ENCODE results near the gene TGM1.

TGM1 gene

DNA sequence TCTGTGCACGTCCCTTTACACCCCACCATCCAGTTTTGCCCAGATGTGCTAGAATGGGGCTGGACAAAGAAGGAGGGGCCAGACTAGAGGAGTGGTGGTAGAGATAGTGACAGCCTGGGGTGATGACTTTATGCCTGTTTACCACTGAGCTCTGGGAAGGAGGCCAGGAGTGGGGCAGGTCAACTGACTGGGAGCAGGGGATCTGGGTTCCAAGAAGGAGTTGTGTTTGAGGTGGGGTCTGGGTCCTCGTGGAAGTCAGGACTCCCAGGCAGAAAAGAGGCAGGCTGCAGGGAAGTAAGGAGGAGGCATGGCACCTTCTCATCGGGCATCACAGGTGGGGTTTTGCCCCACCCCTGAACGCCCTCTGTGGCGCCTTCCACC lies 47.3 kb upstream of the TGM1 start:
- H3K79me1 ChIP-seq (ENCODE audit: low read depth, low read length), result no peaks in the 10 kb centered on the region
- no peak overlapping the region for H3K23ac ChIP-seq (ENCODE audit: low read depth, low read length, poor library complexity)
- H3K4me3 ChIP-seq (ENCODE audit: low read length in 2 of 2), result no peak overlapping the region
- no peak overlapping the region for H3K4ac ChIP-seq (ENCODE audit: low read length)
- H3K27ac ChIP-seq (replicated peaks; ENCODE audit: low read length), result no peak overlapping the region
- H3K4me1 ChIP-seq (ENCODE audit: control insufficient read depth in 2 of 2, insufficient read depth in 1 of 2, low read depth in 1 of 2, low read length in 2 of 2), result no peaks in the 10 kb centered on the region
- no peak overlapping the region for H4K91ac ChIP-seq (ENCODE audit: low read depth, low read length, poor library complexity)
- H3K27me3 ChIP-seq (ENCODE audit: control insufficient read depth in 3 of 3, insufficient read depth in 3 of 3, low read depth in 1 of 3, low read length in 3 of 3), result no peaks in the 10 kb centered on the region
- no peak overlapping the region for H3K9ac ChIP-seq (ENCODE audit: low read depth, low read length, poor library complexity)
- peaks cover 17 to 52% of the 10 kb centered on the region in 2 donors for H3K36me3 ChIP-seq (replicated peaks in 1 of 2; ENCODE audit: control insufficient read depth in 2 of 2, insufficient read depth in 2 of 2, low read length in 2 of 2)
- H2AK5ac ChIP-seq (ENCODE audit: low read depth, low read length), result no peak overlapping the region
- no peak overlapping the region for H2BK5ac ChIP-seq (ENCODE audit: low read length)
- H2AFZ ChIP-seq (ENCODE audit: low read length), result no peak overlapping the region
- no CpG with 5 or more reads among the region's 5 CpGs for WGBS, 2 donors (ENCODE audit: extremely low coverage in 2 of 2, insufficient read length in 2 of 2, insufficient replicate concordance in 1 of 2)
- no peaks in the 10 kb centered on the region for H3K9me3 ChIP-seq (replicated peaks in 1 of 2; ENCODE audit: control insufficient read depth in 2 of 2, insufficient read depth in 1 of 2, low read depth in 1 of 2, low read length in 2 of 2)
- no peak overlapping the region for H3K18ac ChIP-seq (ENCODE audit: low read length)
- no peak overlapping the region for H2BK12ac ChIP-seq (ENCODE audit: low read length)
- DNase-seq (ENCODE audit: low spot score), result no peak
- H2BK120ac ChIP-seq (ENCODE audit: low read depth, low read length), result no peak overlapping the region
- H4K8ac ChIP-seq (ENCODE audit: low read depth, low read length), result no peak overlapping the region
- H3K14ac ChIP-seq (ENCODE audit: low read length), result no peak overlapping the region
- H3K4me2 ChIP-seq (ENCODE audit: insufficient read depth, low read length, poor library complexity, severe bottlenecking), result no peak overlapping the region
- no peak overlapping the region for H2BK15ac ChIP-seq (ENCODE audit: low read length)

DNA sequence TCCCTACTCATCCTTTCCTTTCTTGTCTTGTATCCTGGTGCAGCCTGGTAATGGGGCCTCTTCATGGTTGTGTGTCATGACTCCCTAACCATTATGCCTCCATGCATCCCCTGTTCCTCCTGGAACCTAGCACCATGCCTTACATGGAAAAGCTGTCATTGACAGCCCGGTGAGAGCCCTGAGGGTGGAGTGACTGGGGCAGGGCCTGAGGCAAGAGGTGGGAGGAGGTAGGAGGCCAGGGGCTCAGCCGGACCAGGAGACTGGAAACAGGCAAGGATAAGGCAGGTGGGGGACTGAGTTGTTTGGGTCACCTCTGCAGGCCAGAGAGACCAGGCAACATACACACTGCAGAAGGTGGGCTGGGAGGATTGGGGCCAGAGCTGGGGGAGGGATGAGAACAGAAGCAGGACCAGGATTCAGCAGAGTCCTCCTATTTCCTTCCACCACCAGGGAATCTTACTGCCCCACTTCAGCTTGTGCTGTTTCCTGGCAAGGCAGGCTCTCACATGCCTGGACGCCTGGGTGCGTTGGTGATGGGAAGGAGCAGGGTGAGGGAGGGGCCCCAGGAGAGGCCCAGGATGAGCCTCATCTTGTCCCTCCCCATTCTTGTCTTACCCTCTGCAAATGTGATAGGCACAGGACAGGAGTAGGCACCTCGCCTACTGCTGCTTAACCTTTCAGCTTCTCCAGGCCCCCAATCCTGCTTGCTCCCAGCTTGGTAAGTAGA lies 46.7 kb upstream of the TGM1 start, which contains the start of gene LTB4R2:
LTB4R2 (plus strand) TSS at position 603 of the 727 bp plus-strand sequence. CDS start 525 bp downstream, outside the sequence.
- Histone ChIP-seq H3K4me3 (ENCODE audit: low read length in 2 of 2) (no peak within 1 kb of the TSS), H2BK15ac (ENCODE audit: low read length) (no peak within 1 kb of the TSS), H3K4me1 (ENCODE audit: control insufficient read depth in 2 of 2, insufficient read depth in 1 of 2, low read depth in 1 of 2, low read length in 2 of 2) (no peaks in the 10 kb centered on the region), H3K4ac (ENCODE audit: low read length) (no peak within 1 kb of the TSS), H2AFZ (ENCODE audit: low read length) (no peak within 1 kb of the TSS), H3K23ac (ENCODE audit: low read depth, low read length, poor library complexity) (no peak within 1 kb of the TSS), H3K9ac (ENCODE audit: low read depth, low read length, poor library complexity) (peak within 1 kb of the TSS; percentile 1), H2BK5ac (ENCODE audit: low read length) (no peak within 1 kb of the TSS), H4K8ac (ENCODE audit: low read depth, low read length) (no peak within 1 kb of the TSS), H3K27ac (replicated peaks; ENCODE audit: low read length) (no peak within 1 kb of the TSS), H2BK120ac (ENCODE audit: low read depth, low read length) (no peak within 1 kb of the TSS), H4K91ac (ENCODE audit: low read depth, low read length, poor library complexity) (no peak within 1 kb of the TSS), H3K18ac (ENCODE audit: low read length) (no peak within 1 kb of the TSS), H3K79me1 (ENCODE audit: low read depth, low read length) (no peaks in the 10 kb centered on the region), H3K36me3 (replicated peaks in 1 of 2; ENCODE audit: control insufficient read depth in 2 of 2, insufficient read depth in 2 of 2, low read length in 2 of 2) (peaks cover 21 to 58% of the 10 kb centered on the region in 2 donors), H2AK5ac (ENCODE audit: low read depth, low read length) (no peak within 1 kb of the TSS), H3K14ac (ENCODE audit: low read length) (no peak within 1 kb of the TSS), H3K27me3 (ENCODE audit: control insufficient read depth in 3 of 3, insufficient read depth in 3 of 3, low read depth in 1 of 3, low read length in 3 of 3) (no peaks in the 10 kb centered on the region), H3K9me3 (replicated peaks in 1 of 2; ENCODE audit: control insufficient read depth in 2 of 2, insufficient read depth in 1 of 2, low read depth in 1 of 2, low read length in 2 of 2) (no peaks in the 10 kb centered on the region), H3K4me2 (ENCODE audit: insufficient read depth, low read length, poor library complexity, severe bottlenecking) (no peak within 1 kb of the TSS), H2BK12ac (ENCODE audit: low read length) (no peak within 1 kb of the TSS)
- no peak for DNase-seq (ENCODE audit: low spot score)
- no CpG with 5 or more reads among the region's 5 CpGs for WGBS, 2 donors (ENCODE audit: extremely low coverage in 2 of 2, insufficient read length in 2 of 2, insufficient replicate concordance in 1 of 2)

DNA sequence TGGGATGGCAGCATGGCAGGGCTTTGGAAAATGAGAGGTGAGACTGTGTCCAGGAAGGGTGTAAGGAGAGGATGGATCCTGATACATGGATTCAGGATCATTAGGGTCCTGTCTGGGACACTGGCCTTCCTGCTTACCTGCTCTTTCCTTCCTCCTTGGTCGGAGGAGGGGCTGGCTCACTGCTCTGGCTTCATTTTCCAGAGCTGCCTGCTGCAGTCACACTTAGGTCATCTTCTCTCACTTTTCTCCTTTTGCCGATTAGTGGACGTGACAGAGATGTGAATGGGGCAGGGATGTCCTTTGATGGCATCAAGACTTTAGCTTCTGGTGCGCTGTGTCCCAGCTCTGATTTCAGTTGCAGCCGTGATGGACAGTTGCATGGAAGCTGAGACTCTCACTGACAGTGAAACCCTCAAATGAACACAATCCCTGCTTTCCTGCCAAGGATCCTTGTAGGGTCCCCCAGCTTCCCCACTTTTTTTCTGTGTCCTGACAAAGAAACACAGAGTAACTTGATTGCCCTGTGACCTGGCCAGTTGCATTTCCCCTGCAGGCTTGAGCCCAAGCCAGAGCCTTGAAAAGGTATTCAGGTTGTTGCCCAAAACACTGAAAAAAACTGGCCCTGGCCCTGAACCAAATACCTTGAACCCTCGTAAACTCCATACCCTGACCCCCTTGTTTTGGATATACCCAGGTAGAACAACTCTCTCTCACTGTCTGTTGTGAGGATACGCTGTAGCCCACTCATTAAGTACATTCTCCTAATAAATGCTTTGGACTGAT lies 45.6 kb upstream of the TGM1 start:
- Histone ChIP-seq H2BK12ac (ENCODE audit: low read length) (no peak overlapping the region), H3K27ac (replicated peaks; ENCODE audit: low read length) (no peak overlapping the region), H3K27me3 (ENCODE audit: control insufficient read depth in 3 of 3, insufficient read depth in 3 of 3, low read depth in 1 of 3, low read length in 3 of 3) (no peaks in the 10 kb centered on the region), H3K9ac (ENCODE audit: low read depth, low read length, poor library complexity) (no peak overlapping the region), H3K23ac (ENCODE audit: low read depth, low read length, poor library complexity) (no peak overlapping the region), H2BK5ac (ENCODE audit: low read length) (no peak overlapping the region), H3K9me3 (replicated peaks in 1 of 2; ENCODE audit: control insufficient read depth in 2 of 2, insufficient read depth in 1 of 2, low read depth in 1 of 2, low read length in 2 of 2) (no peaks in the 10 kb centered on the region), H3K36me3 (replicated peaks in 1 of 2; ENCODE audit: control insufficient read depth in 2 of 2, insufficient read depth in 2 of 2, low read length in 2 of 2) (peaks cover 31 to 69% of the 10 kb centered on the region in 2 donors), H2AK5ac (ENCODE audit: low read depth, low read length) (no peak overlapping the region), H3K4ac (ENCODE audit: low read length) (no peak overlapping the region), H2AFZ (ENCODE audit: low read length) (no peak overlapping the region), H4K91ac (ENCODE audit: low read depth, low read length, poor library complexity) (no peak overlapping the region), H2BK15ac (ENCODE audit: low read length) (no peak overlapping the region), H3K18ac (ENCODE audit: low read length) (no peak overlapping the region), H3K4me2 (ENCODE audit: insufficient read depth, low read length, poor library complexity, severe bottlenecking) (no peak overlapping the region), H4K8ac (ENCODE audit: low read depth, low read length) (no peak overlapping the region), H3K4me1 (ENCODE audit: control insufficient read depth in 2 of 2, insufficient read depth in 1 of 2, low read depth in 1 of 2, low read length in 2 of 2) (no peaks in the 10 kb centered on the region), H3K4me3 (ENCODE audit: low read length in 2 of 2) (no peak overlapping the region), H2BK120ac (ENCODE audit: low read depth, low read length) (no peak overlapping the region), H3K79me1 (ENCODE audit: low read depth, low read length) (no peaks in the 10 kb centered on the region), H3K14ac (ENCODE audit: low read length) (no peak overlapping the region)
- no CpG with 5 or more reads among the region's 7 CpGs for WGBS, 2 donors (ENCODE audit: extremely low coverage in 2 of 2, insufficient read length in 2 of 2, insufficient replicate concordance in 1 of 2)
- no peak for DNase-seq (ENCODE audit: low spot score)

DNA sequence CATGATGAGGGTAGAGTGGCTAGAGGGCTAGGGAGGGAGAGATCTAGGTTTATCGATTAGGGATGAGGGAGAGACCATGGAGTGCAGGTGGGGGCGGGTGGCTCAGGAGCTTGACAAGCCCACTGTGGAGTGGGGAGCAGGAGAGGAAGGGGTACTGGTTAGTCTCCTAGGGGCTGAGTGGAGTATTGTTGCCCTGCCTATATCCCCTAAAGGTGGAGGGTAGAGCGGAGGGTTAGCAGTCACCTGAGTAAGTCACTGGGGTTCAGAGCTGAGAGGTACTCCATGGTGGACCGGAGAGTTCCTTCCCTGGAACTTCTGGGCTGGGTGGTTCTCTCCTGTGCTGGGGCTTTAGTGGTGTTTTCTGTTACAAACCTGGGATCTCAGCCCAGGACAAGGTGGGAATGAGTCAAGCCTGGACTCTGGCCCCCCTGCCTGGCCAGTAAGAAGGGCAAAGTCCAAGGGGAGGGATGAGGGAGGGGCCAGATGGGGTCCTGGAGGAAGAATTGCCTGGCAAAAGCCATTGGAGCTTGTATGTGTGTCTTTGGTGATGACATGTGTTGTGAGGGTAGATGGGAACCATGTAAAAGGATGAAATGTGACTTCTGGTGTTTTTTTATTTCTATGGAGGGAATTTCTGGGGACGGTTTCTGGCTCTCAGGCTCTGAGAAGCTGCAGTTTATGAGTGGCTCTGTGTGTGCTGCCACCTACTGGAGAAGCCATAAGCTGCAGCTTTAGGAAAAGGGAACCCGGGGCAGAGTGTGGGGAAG lies 44.8 kb upstream of the TGM1 start, which contains the start of gene CIDEB:
CIDEB (minus strand) TSS at position 403 of the 767 bp plus-strand sequence; CDS start at position 284, 119 bp downstream.
- no peak within 1 kb of the TSS for H3K23ac ChIP-seq (ENCODE audit: low read depth, low read length, poor library complexity)
- no peak within 1 kb of the TSS for H2BK120ac ChIP-seq (ENCODE audit: low read depth, low read length)
- H4K8ac ChIP-seq (ENCODE audit: low read depth, low read length), result no peak within 1 kb of the TSS
- no peak within 1 kb of the TSS for H2AK5ac ChIP-seq (ENCODE audit: low read depth, low read length)
- no peak within 1 kb of the TSS for H2BK5ac ChIP-seq (ENCODE audit: low read length)
- no peak within 1 kb of the TSS for H3K9ac ChIP-seq (ENCODE audit: low read depth, low read length, poor library complexity)
- H3K4ac ChIP-seq (ENCODE audit: low read length), result no peak within 1 kb of the TSS
- no peaks in the 10 kb centered on the region for H3K79me1 ChIP-seq (ENCODE audit: low read depth, low read length)
- H3K4me2 ChIP-seq (ENCODE audit: insufficient read depth, low read length, poor library complexity, severe bottlenecking), result no peak within 1 kb of the TSS
- H3K27ac ChIP-seq (replicated peaks; ENCODE audit: low read length), result no peak within 1 kb of the TSS
- no peak within 1 kb of the TSS for H2BK12ac ChIP-seq (ENCODE audit: low read length)
- WGBS, 2 donors (ENCODE audit: extremely low coverage in 2 of 2, insufficient read length in 2 of 2, insufficient replicate concordance in 1 of 2), result no CpG with 5 or more reads among the region's 6 CpGs
- H3K4me3 ChIP-seq (ENCODE audit: low read length in 2 of 2), result no peak within 1 kb of the TSS
- peak; percentile 53 for DNase-seq (ENCODE audit: low spot score)
- no peak within 1 kb of the TSS for H2AFZ ChIP-seq (ENCODE audit: low read length)
- no peaks in the 10 kb centered on the region for H3K27me3 ChIP-seq (ENCODE audit: control insufficient read depth in 3 of 3, insufficient read depth in 3 of 3, low read depth in 1 of 3, low read length in 3 of 3)
- H2BK15ac ChIP-seq (ENCODE audit: low read length), result no peak within 1 kb of the TSS
- no peak within 1 kb of the TSS for H4K91ac ChIP-seq (ENCODE audit: low read depth, low read length, poor library complexity)
- H3K4me1 ChIP-seq (ENCODE audit: control insufficient read depth in 2 of 2, insufficient read depth in 1 of 2, low read depth in 1 of 2, low read length in 2 of 2), result no peaks in the 10 kb centered on the region
- no peak within 1 kb of the TSS for H3K18ac ChIP-seq (ENCODE audit: low read length)
- H3K36me3 ChIP-seq (replicated peaks in 1 of 2; ENCODE audit: control insufficient read depth in 2 of 2, insufficient read depth in 2 of 2, low read length in 2 of 2), result peaks cover 35 to 77% of the 10 kb centered on the region in 2 donors
- H3K14ac ChIP-seq (ENCODE audit: low read length), result no peak within 1 kb of the TSS
- no peaks in the 10 kb centered on the region for H3K9me3 ChIP-seq (replicated peaks in 1 of 2; ENCODE audit: control insufficient read depth in 2 of 2, insufficient read depth in 1 of 2, low read depth in 1 of 2, low read length in 2 of 2)
